ENCODE data around the gene SLC35A5. TPM values are rescaled to one million over a fixed set of nuclear protein-coding genes. Genes with fewer than 3 reads are reported as not detected.

The SLC35A5 gene
- total and polyA plus RNA-seq, 7 experiments from 2014 or later, result 10.4 to 24.6 (median 20.6) TPM

DNA sequence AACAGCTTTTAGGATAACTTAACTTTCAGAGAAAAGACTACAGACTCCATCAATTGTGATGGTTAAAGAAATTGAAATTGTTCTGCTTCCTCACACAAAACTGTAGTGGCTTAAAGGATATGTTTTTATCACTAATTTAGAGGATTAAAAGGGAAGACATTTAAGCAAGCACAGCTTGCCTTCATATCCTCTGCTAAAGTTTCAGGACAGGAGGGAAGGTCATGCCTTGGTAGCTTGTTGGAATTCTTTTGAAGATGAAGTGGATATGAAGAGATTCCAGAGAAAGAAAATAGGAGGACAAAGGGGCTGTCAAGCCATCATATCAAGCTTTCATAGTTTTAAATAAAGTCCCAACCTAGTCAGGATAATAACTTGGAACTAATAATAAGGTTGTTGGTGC lies 46.0 kb downstream of the SLC35A5 start:
- H3K27ac ChIP-seq (ENCODE audit: low read depth, low read length), result no peak overlapping the region
- no peaks in the 10 kb centered on the region for H3K36me3 ChIP-seq (ENCODE audit: control insufficient read depth in 2 of 3, insufficient read depth in 3 of 3, low read length in 3 of 3)
- peaks cover 0 to 12% (median 0%) of the 10 kb centered on the region in 7 donors for H3K4me1 Mint-ChIP-seq
- no peak overlapping the region for H3K4me3 Mint-ChIP-seq
- H3K9me3 Mint-ChIP-seq, result peaks cover 0 to 3% (median 0%) of the 10 kb centered on the region in 11 donors
- ATAC-seq (no peak), DNase-seq (no peak)
- intact Hi-C loops (cut with micrococcal nuclease), result no loop called here
- no peaks in the 10 kb centered on the region for H3K36me3 Mint-ChIP-seq
- H3K27ac Mint-ChIP-seq, result no peak overlapping the region
- H3K4me1 ChIP-seq (ENCODE audit: control insufficient read depth in 2 of 2, insufficient read depth in 2 of 2, low read length in 2 of 2), result no peaks in the 10 kb centered on the region
- H3K27me3 Mint-ChIP-seq, result peaks cover 11 to 31% (median 16%) of the 10 kb centered on the region in 5 donors
- ChIA-PET CTCF (interaction anchor here (0.6 kb wide), 1 partner anchor 406 kb away, joined by 4 read pairs; no protein-coding TSS in a partner anchor), POLR2A (no interaction called here)
- H3K27me3 ChIP-seq (ENCODE audit: control insufficient read depth in 2 of 2, insufficient read depth in 2 of 2, low read length in 2 of 2), result no peaks in the 10 kb centered on the region
- no peak overlapping the region for H3K4me3 ChIP-seq (ENCODE audit: low read length)
- no peaks in the 10 kb centered on the region for H3K9me3 ChIP-seq (ENCODE audit: control insufficient read depth in 2 of 3, low read length in 3 of 3)

DNA sequence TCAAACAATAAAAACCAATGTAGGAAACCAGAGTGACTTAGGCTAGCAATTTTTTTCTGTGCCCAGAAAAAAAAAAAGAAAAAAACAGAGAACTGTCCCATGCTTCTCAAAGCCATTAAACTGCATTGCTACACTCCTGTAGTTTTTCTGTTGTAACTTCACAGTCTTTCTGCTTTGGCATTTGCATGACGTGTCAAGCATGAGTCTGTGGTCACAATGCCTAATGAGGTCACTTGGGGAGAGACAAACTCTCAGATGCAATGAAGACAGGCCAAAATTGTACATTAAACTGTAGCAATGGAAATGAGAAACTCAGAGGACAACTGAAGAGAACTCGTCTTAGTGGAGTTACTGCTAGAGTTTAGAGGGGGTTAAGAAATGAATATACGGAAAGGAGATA lies 48.3 kb downstream of the SLC35A5 start:
- POLR2A ChIA-PET, result no interaction called here
- ATAC-seq, result no peak

GRCh38 chr3:112611752-112612515 lies 50.1 kb downstream of the SLC35A5 start:
- CTCF ChIA-PET, result no interaction called here
- Mint-ChIP-seq H3K4me1 (peaks cover 0 to 3% (median 0%) of the 10 kb centered on the region in 7 donors), H3K4me3 (no peak overlapping the region), H3K36me3 (peaks cover 0 to 5% (median 0%) of the 10 kb centered on the region in 5 donors), H3K9me3 (no peaks in the 10 kb centered on the region), H3K27me3 (peaks cover 6 to 28% (median 17%) of the 10 kb centered on the region in 5 donors), H3K27ac (no peak overlapping the region)
- DNase-seq (no peak), ATAC-seq (no peak)
- Histone ChIP-seq H3K4me1 (ENCODE audit: control insufficient read depth in 2 of 2, insufficient read depth in 2 of 2, low read length in 2 of 2) (no peaks in the 10 kb centered on the region), H3K27ac (ENCODE audit: low read depth, low read length) (no peak overlapping the region), H3K4me3 (ENCODE audit: low read length) (no peak overlapping the region), H3K27me3 (ENCODE audit: control insufficient read depth in 2 of 2, insufficient read depth in 2 of 2, low read length in 2 of 2) (no peaks in the 10 kb centered on the region), H3K36me3 (ENCODE audit: control insufficient read depth in 2 of 3, insufficient read depth in 3 of 3, low read length in 3 of 3) (no peaks in the 10 kb centered on the region), H3K9me3 (ENCODE audit: control insufficient read depth in 2 of 3, low read length in 3 of 3) (no peaks in the 10 kb centered on the region)
- POLR2A ChIA-PET, result no interaction called here
- intact Hi-C loops (cut with micrococcal nuclease), result no loop called here

More for the DNA sequence above, 48.3 kb downstream of the SLC35A5 start:
- peaks cover 11 to 32% (median 17%) of the 10 kb centered on the region in 5 donors for H3K27me3 Mint-ChIP-seq
- no peak overlapping the region for H3K4me3 ChIP-seq (ENCODE audit: low read length)
- H3K36me3 Mint-ChIP-seq, result no peaks in the 10 kb centered on the region
- H3K9me3 Mint-ChIP-seq, result no peaks in the 10 kb centered on the region
- peaks cover 0 to 5% (median 0%) of the 10 kb centered on the region in 7 donors for H3K4me1 Mint-ChIP-seq
- no peaks in the 10 kb centered on the region for H3K27me3 ChIP-seq (ENCODE audit: control insufficient read depth in 2 of 2, insufficient read depth in 2 of 2, low read length in 2 of 2)
- H3K27ac ChIP-seq (ENCODE audit: low read depth, low read length), result no peak overlapping the region
- intact Hi-C loops (cut with micrococcal nuclease), result no loop called here
- H3K4me1 ChIP-seq (ENCODE audit: control insufficient read depth in 2 of 2, insufficient read depth in 2 of 2, low read length in 2 of 2), result no peaks in the 10 kb centered on the region
- no peaks in the 10 kb centered on the region for H3K36me3 ChIP-seq (ENCODE audit: control insufficient read depth in 2 of 3, insufficient read depth in 3 of 3, low read length in 3 of 3)
- no peak overlapping the region for H3K27ac Mint-ChIP-seq
- DNase-seq, result no peak
- H3K9me3 ChIP-seq (ENCODE audit: control insufficient read depth in 2 of 3, low read length in 3 of 3), result no peaks in the 10 kb centered on the region
- CTCF ChIA-PET, result no interaction called here
- H3K4me3 Mint-ChIP-seq, result no peak overlapping the region

DNA sequence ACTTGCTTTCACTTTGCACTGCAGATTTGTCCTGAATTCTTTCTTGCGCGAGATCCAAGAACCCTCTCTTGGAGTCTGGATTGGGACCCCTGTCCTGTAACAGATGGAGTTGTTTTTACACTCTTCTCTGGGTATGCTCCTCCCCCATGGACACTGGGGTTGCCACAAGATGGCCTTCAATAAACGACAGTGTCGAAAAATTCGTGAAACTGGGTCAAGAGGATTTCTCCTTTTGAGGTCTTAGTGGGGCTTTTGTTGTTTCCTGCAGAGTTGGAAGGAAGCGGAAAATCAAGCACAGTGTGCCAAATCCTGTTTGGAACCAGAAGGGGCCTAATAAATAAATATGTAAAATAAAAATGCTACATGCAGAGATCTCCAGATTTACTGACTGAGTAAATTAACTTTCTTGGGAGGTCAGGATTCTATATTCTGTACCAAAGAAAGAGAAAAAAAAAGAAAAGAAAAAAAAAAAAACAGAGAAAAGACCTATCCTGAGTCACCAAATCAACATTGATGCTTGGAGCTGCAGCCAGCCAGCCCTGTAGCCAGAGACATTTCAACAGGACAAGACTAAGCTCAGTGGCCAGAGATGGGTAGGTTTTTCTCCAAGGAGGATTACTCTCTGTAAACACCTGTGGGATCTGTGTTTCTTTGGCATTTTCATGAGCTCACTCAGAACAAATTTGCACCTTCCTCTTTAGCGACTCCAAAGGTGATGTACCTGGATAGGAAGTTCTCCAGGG lies 54.3 kb downstream of the SLC35A5 start:
- H3K27ac Mint-ChIP-seq, result no peak overlapping the region
- H3K36me3 Mint-ChIP-seq, result peaks cover 0 to 5% (median 0%) of the 10 kb centered on the region in 5 donors
- ChIA-PET POLR2A (no interaction called here), CTCF (no interaction called here)
- H3K9me3 ChIP-seq (ENCODE audit: control insufficient read depth in 2 of 3, low read length in 3 of 3), result no peaks in the 10 kb centered on the region
- no peak for DNase-seq
- H3K27me3 Mint-ChIP-seq, result peaks cover 0 to 10% (median 3%) of the 10 kb centered on the region in 5 donors
- intact Hi-C loops (cut with micrococcal nuclease), result no loop called here
- H3K27me3 ChIP-seq (ENCODE audit: control insufficient read depth in 2 of 2, insufficient read depth in 2 of 2, low read length in 2 of 2), result no peaks in the 10 kb centered on the region
- H3K9me3 Mint-ChIP-seq, result peaks cover 0 to 1% (median 0%) of the 10 kb centered on the region in 11 donors
- H3K36me3 ChIP-seq (ENCODE audit: control insufficient read depth in 2 of 3, insufficient read depth in 3 of 3, low read length in 3 of 3), result no peaks in the 10 kb centered on the region
- no peak overlapping the region for H3K4me3 Mint-ChIP-seq
- no peak overlapping the region for H3K27ac ChIP-seq (ENCODE audit: low read depth, low read length)
- H3K4me1 Mint-ChIP-seq, result peaks cover 0 to 5% (median 0%) of the 10 kb centered on the region in 7 donors
- ATAC-seq, result no peak
- H3K4me3 ChIP-seq (ENCODE audit: low read length), result no peak overlapping the region
- H3K4me1 ChIP-seq (ENCODE audit: control insufficient read depth in 2 of 2, insufficient read depth in 2 of 2, low read length in 2 of 2), result no peaks in the 10 kb centered on the region

- peaks cover 0 to 2% (median 0%) of the 10 kb centered on the region in 11 donors for H3K9me3 Mint-ChIP-seq
- no peaks in the 10 kb centered on the region for H3K9me3 ChIP-seq (ENCODE audit: control insufficient read depth in 2 of 3, low read length in 3 of 3)
- no peaks in the 10 kb centered on the region for H3K27me3 ChIP-seq (ENCODE audit: control insufficient read depth in 2 of 2, insufficient read depth in 2 of 2, low read length in 2 of 2)
- H3K27ac Mint-ChIP-seq, result no peak overlapping the region
- ATAC-seq (no peak), DNase-seq (no peak)
- peaks cover 0 to 5% (median 0%) of the 10 kb centered on the region in 7 donors for H3K4me1 Mint-ChIP-seq
- no peaks in the 10 kb centered on the region for H3K4me1 ChIP-seq (ENCODE audit: control insufficient read depth in 2 of 2, insufficient read depth in 2 of 2, low read length in 2 of 2)
- no peak overlapping the region for H3K27ac ChIP-seq (ENCODE audit: low read depth, low read length)
- H3K36me3 Mint-ChIP-seq, result peaks cover 0 to 5% (median 0%) of the 10 kb centered on the region in 5 donors
- H3K36me3 ChIP-seq (ENCODE audit: control insufficient read depth in 2 of 3, insufficient read depth in 3 of 3, low read length in 3 of 3), result no peaks in the 10 kb centered on the region
- ChIA-PET POLR2A (interaction anchor here (0.6 kb wide), 1 partner anchor 1009 kb away, joined by 3 read pairs; no protein-coding TSS in a partner anchor), CTCF (no interaction called here)
- intact Hi-C loops (cut with micrococcal nuclease), result no loop called here
- H3K27me3 Mint-ChIP-seq, result peaks cover 0 to 10% (median 4%) of the 10 kb centered on the region in 5 donors
- H3K4me3 ChIP-seq (ENCODE audit: low read length), result no peak overlapping the region
- H3K4me3 Mint-ChIP-seq, result no peak overlapping the region
Measured at GRCh38 chr3:112617285-112617684, 55.4 kb downstream of the SLC35A5 start.

- POLR2A ChIA-PET, result interaction anchor here (0.6 kb wide), 1 partner anchor 33 kb away, joined by 3 read pairs; no protein-coding TSS in a partner anchor
- DNase-seq (no peak), ATAC-seq (no peak)
- no peak overlapping the region for H3K27ac ChIP-seq (ENCODE audit: low read depth, low read length)
- no peak overlapping the region for H3K27ac Mint-ChIP-seq
- H3K9me3 Mint-ChIP-seq, result peaks cover 0 to 2% (median 0%) of the 10 kb centered on the region in 11 donors
- intact Hi-C loops (cut with micrococcal nuclease), result no loop called here
- H3K4me3 Mint-ChIP-seq, result no peak overlapping the region
- no peaks in the 10 kb centered on the region for H3K36me3 ChIP-seq (ENCODE audit: control insufficient read depth in 2 of 3, insufficient read depth in 3 of 3, low read length in 3 of 3)
- CTCF ChIA-PET, result no interaction called here
- H3K36me3 Mint-ChIP-seq, result peaks cover 0 to 5% (median 0%) of the 10 kb centered on the region in 5 donors
- H3K27me3 ChIP-seq (ENCODE audit: control insufficient read depth in 2 of 2, insufficient read depth in 2 of 2, low read length in 2 of 2), result no peaks in the 10 kb centered on the region
- no peak overlapping the region for H3K4me3 ChIP-seq (ENCODE audit: low read length)
- no peaks in the 10 kb centered on the region for H3K9me3 ChIP-seq (ENCODE audit: control insufficient read depth in 2 of 3, low read length in 3 of 3)
- peaks cover 0 to 5% (median 0%) of the 10 kb centered on the region in 7 donors for H3K4me1 Mint-ChIP-seq
- H3K27me3 Mint-ChIP-seq, result peaks cover 0 to 15% (median 10%) of the 10 kb centered on the region in 5 donors
- H3K4me1 ChIP-seq (ENCODE audit: control insufficient read depth in 2 of 2, insufficient read depth in 2 of 2, low read length in 2 of 2), result no peaks in the 10 kb centered on the region
Measured at GRCh38 chr3:112619295-112619694, 57.5 kb downstream of the SLC35A5 start.
